Measurements from ENCODE around the gene DDR2.

Gene DDR2

DNA sequence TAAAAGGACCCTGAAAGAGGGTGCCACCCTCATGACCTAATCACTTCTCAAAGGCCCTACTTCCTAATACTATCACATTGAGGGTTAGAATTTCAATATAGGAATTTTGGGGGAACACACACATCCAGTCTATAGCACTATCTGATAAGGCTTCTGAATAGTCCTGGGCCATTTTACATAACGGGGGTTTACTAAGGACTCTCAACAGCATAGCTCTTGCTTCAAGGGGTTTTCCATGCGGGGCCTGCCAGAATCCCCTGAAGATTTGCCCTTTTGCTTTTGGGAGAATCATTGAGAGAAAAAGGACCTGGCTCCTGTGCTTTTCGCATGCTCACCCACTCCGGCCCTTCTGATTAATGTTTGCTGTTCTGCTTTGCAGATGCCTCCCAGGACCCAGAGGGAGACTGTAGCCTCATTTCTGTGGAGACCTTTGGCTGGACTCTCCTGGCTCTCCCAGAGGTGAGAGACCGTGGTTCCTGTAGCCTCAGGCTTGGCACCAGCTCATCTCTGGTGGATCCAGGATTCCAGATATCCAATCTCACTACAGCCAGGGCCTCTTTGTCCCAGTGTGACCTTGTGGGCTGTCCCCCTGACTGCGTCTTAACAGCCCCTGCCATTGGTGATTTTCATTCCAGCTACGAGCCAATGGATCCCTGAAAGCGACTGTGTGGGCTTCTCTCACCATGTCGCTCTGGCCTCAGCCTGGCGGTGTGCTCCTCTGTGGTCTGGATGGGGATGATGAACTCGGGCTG is 72.6 kb downstream of the DDR2 start:
- Histone ChIP-seq H3K36me3 (ENCODE audit: insufficient read depth, insufficient read length, low read length) (no peaks in the 10 kb centered on the region), H3K9me3 (ENCODE audit: insufficient read depth, low read length) (no peaks in the 10 kb centered on the region), H3K27me3 (ENCODE audit: insufficient read depth, insufficient read length) (no peaks in the 10 kb centered on the region), H3K4me3 (ENCODE audit: insufficient read length, low read depth) (no peak overlapping the region), H3K9ac (ENCODE audit: insufficient read length, low read depth) (no peak overlapping the region), H3K4me1 (ENCODE audit: insufficient read depth, insufficient read length) (no peaks in the 10 kb centered on the region)
- no peak for TF ChIP-seq ZNF274 (IDR thresholded peaks at IDR 0.05; ENCODE audit: low read depth, low read length)
- TF ChIP-seq YY1 (IDR thresholded peaks at IDR 0.05; ENCODE audit: insufficient read depth, insufficient read length): no peak
- no peak for TF ChIP-seq SUZ12 (IDR thresholded peaks at IDR 0.05; ENCODE audit: extremely low read depth, insufficient read depth, insufficient read length)
- no peak for DNase-seq (ENCODE audit: low read depth, low spot score)

- Histone ChIP-seq H3K4me3 (ENCODE audit: insufficient read length, low read depth) (no peak overlapping the region), H3K9me3 (ENCODE audit: insufficient read depth, low read length) (no peaks in the 10 kb centered on the region), H3K27me3 (ENCODE audit: insufficient read depth, insufficient read length) (no peaks in the 10 kb centered on the region), H3K4me1 (ENCODE audit: insufficient read depth, insufficient read length) (no peaks in the 10 kb centered on the region), H3K36me3 (ENCODE audit: insufficient read depth, insufficient read length, low read length) (no peaks in the 10 kb centered on the region), H3K9ac (ENCODE audit: insufficient read length, low read depth) (no peak overlapping the region)
- TF ChIP-seq SUZ12 (IDR thresholded peaks at IDR 0.05; ENCODE audit: extremely low read depth, insufficient read depth, insufficient read length) (no peak), ZNF274 (IDR thresholded peaks at IDR 0.05; ENCODE audit: low read depth, low read length) (no peak), YY1 (IDR thresholded peaks at IDR 0.05; ENCODE audit: insufficient read depth, insufficient read length) (no peak)
- no peak for DNase-seq (ENCODE audit: low read depth, low spot score)
These were observed 73.7 kb downstream of the DDR2 start for GRCh38 chr1:162706003-162706402.

DNA sequence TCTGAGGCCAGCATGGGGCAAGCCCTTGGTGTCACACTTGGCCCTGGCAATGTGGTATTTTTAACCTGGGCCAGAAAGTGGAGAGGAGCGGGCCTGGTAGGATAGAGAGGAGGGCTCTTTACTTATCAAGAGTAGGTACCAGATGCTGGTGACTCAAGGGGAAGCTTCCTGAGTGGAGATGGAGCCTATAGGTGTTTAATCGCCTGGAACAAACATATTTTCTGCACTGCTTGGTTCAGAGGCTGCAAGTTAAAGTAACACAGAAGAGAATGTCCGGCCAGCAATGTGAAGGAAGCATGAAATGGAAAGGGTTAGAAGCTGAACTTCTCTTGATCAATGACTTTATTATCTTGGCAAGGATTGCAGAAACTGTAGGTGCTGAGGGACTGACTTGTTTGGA is 74.3 kb downstream of the DDR2 start:
- no peaks in the 10 kb centered on the region for H3K27me3 ChIP-seq (ENCODE audit: insufficient read depth, insufficient read length)
- no peak overlapping the region for H3K9ac ChIP-seq (ENCODE audit: insufficient read length, low read depth)
- TF ChIP-seq ZNF274 (IDR thresholded peaks at IDR 0.05; ENCODE audit: low read depth, low read length) (no peak), SUZ12 (IDR thresholded peaks at IDR 0.05; ENCODE audit: extremely low read depth, insufficient read depth, insufficient read length) (no peak)
- DNase-seq (ENCODE audit: low read depth, low spot score): no peak
- H3K9me3 ChIP-seq (ENCODE audit: insufficient read depth, low read length): no peaks in the 10 kb centered on the region
- H3K4me3 ChIP-seq (ENCODE audit: insufficient read length, low read depth): no peak overlapping the region
- no peaks in the 10 kb centered on the region for H3K36me3 ChIP-seq (ENCODE audit: insufficient read depth, insufficient read length, low read length)
- H3K4me1 ChIP-seq (ENCODE audit: insufficient read depth, insufficient read length): no peaks in the 10 kb centered on the region

DNA sequence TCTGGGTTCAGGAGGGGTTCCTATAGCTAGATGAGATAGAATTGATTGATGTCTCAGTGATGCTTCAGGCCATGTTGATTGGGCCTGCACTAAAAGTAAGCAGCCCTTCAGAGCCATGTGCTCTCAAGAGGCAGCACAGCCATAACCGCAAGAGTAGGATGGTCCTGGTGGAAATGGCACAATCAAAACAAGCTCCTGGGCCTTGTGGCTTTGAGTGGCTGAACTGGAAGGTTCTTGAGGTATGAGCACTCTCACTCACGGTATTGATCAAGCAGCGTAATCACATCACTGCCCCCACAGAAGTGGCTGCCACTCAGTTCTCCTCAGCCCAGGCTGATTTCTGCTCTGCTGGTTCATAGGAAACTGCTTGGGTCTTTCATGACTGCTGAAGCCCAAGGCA is 76.0 kb downstream of the DDR2 start:
- TF ChIP-seq SUZ12 (IDR thresholded peaks at IDR 0.05; ENCODE audit: extremely low read depth, insufficient read depth, insufficient read length) (no peak), YY1 (IDR thresholded peaks at IDR 0.05; ENCODE audit: insufficient read depth, insufficient read length) (no peak), ZNF274 (IDR thresholded peaks at IDR 0.05; ENCODE audit: low read depth, low read length) (no peak)
- Histone ChIP-seq H3K4me1 (ENCODE audit: insufficient read depth, insufficient read length) (no peaks in the 10 kb centered on the region), H3K9me3 (ENCODE audit: insufficient read depth, low read length) (no peaks in the 10 kb centered on the region), H3K36me3 (ENCODE audit: insufficient read depth, insufficient read length, low read length) (no peaks in the 10 kb centered on the region), H3K27me3 (ENCODE audit: insufficient read depth, insufficient read length) (no peaks in the 10 kb centered on the region), H3K4me3 (ENCODE audit: insufficient read length, low read depth) (no peak overlapping the region), H3K9ac (ENCODE audit: insufficient read length, low read depth) (no peak overlapping the region)
- no peak for DNase-seq (ENCODE audit: low read depth, low spot score)

GRCh38 chr1:162709132-162709860 is 77.0 kb downstream of the DDR2 start:
- H3K9ac ChIP-seq (ENCODE audit: insufficient read length, low read depth): no peak overlapping the region
- no peak for TF ChIP-seq ZNF274 (IDR thresholded peaks at IDR 0.05; ENCODE audit: low read depth, low read length)
- TF ChIP-seq SUZ12 (IDR thresholded peaks at IDR 0.05; ENCODE audit: extremely low read depth, insufficient read depth, insufficient read length): no peak
- TF ChIP-seq YY1 (IDR thresholded peaks at IDR 0.05; ENCODE audit: insufficient read depth, insufficient read length): no peak
- DNase-seq (ENCODE audit: low read depth, low spot score): no peak

DNA sequence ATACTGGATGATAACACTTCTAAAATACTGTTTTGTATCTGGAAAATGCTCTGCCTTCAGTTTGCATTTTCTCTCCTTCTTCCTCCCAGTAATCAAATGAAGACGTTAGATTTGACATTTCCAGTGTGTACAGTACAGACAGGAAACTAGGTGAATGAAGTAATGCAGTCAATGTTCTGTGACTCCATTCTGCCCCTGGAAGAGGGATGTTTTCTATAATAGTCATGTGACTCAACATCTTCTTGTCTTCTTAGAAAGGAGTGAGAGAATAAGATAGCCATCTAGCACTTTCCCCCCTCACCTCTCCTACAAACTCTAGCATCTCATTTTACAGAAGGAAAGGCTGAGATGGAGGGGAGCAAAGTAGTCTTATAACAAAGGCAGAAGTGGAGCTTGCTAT is 77.6 kb downstream of the DDR2 start:
- TF ChIP-seq SUZ12 (IDR thresholded peaks at IDR 0.05; ENCODE audit: extremely low read depth, insufficient read depth, insufficient read length) (no peak), YY1 (IDR thresholded peaks at IDR 0.05; ENCODE audit: insufficient read depth, insufficient read length) (no peak), ZNF274 (IDR thresholded peaks at IDR 0.05; ENCODE audit: low read depth, low read length) (no peak)
- no peak overlapping the region for H3K9ac ChIP-seq (ENCODE audit: insufficient read length, low read depth)
- DNase-seq (ENCODE audit: low read depth, low spot score): no peak
- H3K4me1 ChIP-seq (ENCODE audit: insufficient read depth, insufficient read length): no peaks in the 10 kb centered on the region
- H3K27me3 ChIP-seq (ENCODE audit: insufficient read depth, insufficient read length): no peaks in the 10 kb centered on the region
- no peak overlapping the region for H3K4me3 ChIP-seq (ENCODE audit: insufficient read length, low read depth)
- no peaks in the 10 kb centered on the region for H3K9me3 ChIP-seq (ENCODE audit: insufficient read depth, low read length)
- H3K36me3 ChIP-seq (ENCODE audit: insufficient read depth, insufficient read length, low read length): no peaks in the 10 kb centered on the region

More at GRCh38 chr1:162709132-162709860, 77.0 kb downstream of the DDR2 start:
- Histone ChIP-seq H3K4me3 (ENCODE audit: insufficient read length, low read depth) (no peak overlapping the region), H3K27me3 (ENCODE audit: insufficient read depth, insufficient read length) (no peaks in the 10 kb centered on the region), H3K9me3 (ENCODE audit: insufficient read depth, low read length) (no peaks in the 10 kb centered on the region), H3K36me3 (ENCODE audit: insufficient read depth, insufficient read length, low read length) (no peaks in the 10 kb centered on the region), H3K4me1 (ENCODE audit: insufficient read depth, insufficient read length) (no peaks in the 10 kb centered on the region)

DNA sequence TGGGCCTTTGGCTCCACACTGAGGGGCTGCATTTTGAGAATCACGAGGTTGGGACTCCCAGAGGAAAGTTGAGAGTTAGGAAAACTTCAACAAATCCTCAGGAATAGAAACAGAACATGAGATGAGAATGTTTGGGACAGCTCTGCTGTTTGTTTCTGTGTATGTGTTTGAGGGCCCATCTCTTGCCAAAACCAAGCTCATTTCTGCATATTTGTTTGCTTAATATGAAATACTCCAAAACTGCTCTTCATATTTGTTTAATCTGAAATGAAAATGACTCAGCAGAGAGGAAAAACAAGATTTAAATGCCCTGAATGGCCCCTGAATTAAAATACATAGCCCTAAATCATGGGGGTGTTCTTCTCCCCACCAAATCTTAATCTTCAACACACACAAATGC is 78.1 kb downstream of the DDR2 start:
- H3K4me1 ChIP-seq (ENCODE audit: insufficient read depth, insufficient read length): no peaks in the 10 kb centered on the region
- no peaks in the 10 kb centered on the region for H3K9me3 ChIP-seq (ENCODE audit: insufficient read depth, low read length)
- no peaks in the 10 kb centered on the region for H3K36me3 ChIP-seq (ENCODE audit: insufficient read depth, insufficient read length, low read length)
- no peak overlapping the region for H3K9ac ChIP-seq (ENCODE audit: insufficient read length, low read depth)
- no peaks in the 10 kb centered on the region for H3K27me3 ChIP-seq (ENCODE audit: insufficient read depth, insufficient read length)
- TF ChIP-seq ZNF274 (IDR thresholded peaks at IDR 0.05; ENCODE audit: low read depth, low read length): no peak
- no peak for TF ChIP-seq YY1 (IDR thresholded peaks at IDR 0.05; ENCODE audit: insufficient read depth, insufficient read length)
- no peak for TF ChIP-seq SUZ12 (IDR thresholded peaks at IDR 0.05; ENCODE audit: extremely low read depth, insufficient read depth, insufficient read length)
- no peak for DNase-seq (ENCODE audit: low read depth, low spot score)
- H3K4me3 ChIP-seq (ENCODE audit: insufficient read length, low read depth): no peak overlapping the region
